ENCODE results near the gene FOXP3. TPM values are rescaled to one million over a fixed set of nuclear protein-coding genes. Genes with fewer than 3 reads are reported as not detected.
A peak's percentile ranks its signal among the peaks of the same experiment; 100 is the strongest.

FOXP3 gene
- total RNA-seq, 2 experiments from 2014 or later: 14.6 to 15.4 TPM

DNA sequence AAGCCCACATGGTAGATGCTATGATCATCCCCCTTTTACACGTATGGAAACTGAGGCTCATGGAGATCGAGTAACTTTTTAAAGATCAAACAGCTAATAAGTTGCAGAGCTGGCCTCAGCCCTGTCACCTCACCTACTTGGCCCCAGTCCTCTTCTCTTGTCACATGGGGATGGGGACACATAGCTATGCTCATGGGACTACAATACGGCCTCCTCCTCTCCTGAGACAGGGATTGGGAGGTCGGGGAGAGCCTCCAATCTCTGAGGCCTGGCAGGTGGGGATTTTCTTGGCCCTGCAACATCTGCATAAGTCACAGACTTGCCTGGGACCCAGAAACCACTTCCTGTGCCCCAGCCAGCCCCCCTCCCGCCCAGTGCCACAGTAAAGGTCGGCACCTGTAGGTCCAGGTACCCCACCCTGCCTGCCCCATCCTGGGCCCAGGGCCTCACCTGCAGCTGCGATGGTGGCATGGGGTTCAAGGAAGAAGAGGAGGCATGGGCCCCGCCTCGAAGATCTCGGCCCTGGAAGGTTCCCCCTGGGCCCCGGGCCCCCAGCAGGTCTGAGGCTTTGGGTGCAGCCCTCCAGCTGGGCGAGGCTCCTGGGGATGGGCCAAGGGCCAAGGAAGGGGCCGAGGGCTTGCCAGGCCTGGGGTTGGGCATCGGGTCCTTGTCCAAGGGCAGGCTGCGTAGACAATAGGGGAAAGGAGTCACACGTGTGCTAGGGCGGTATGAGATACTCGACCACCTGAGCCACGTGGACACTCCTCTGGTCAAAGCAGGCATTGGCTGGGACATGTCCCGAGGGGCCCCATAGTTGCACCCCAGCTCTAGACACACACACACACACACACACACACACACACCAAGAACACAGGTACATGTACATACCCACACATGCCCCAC is 6.4 kb downstream of the FOXP3 start:
- peak overlapping the region; percentile 39 for H3K27ac Mint-ChIP-seq
- DNase-seq: no peak
- H3K36me3 Mint-ChIP-seq (ENCODE audit: low read depth): peaks cover 6% of the 10 kb centered on the region
- H3K4me1 Mint-ChIP-seq (ENCODE audit: low read depth): peaks cover 35% of the 10 kb centered on the region
- no peaks in the 10 kb centered on the region for H3K27me3 Mint-ChIP-seq (ENCODE audit: low read depth)
- peak; percentile 43 for ATAC-seq
- H3K9me3 Mint-ChIP-seq (ENCODE audit: insufficient read depth): no peaks in the 10 kb centered on the region
- POLR2A ChIA-PET: interaction anchor here (1.7 to 1.9 kb wide), 2 partner anchors 10 to 11 kb away, joined by 7 to 10 read pairs; no protein-coding TSS in a partner anchor
- H3K4me3 Mint-ChIP-seq: no peak overlapping the region
- CTCF ChIA-PET: no interaction called here

DNA sequence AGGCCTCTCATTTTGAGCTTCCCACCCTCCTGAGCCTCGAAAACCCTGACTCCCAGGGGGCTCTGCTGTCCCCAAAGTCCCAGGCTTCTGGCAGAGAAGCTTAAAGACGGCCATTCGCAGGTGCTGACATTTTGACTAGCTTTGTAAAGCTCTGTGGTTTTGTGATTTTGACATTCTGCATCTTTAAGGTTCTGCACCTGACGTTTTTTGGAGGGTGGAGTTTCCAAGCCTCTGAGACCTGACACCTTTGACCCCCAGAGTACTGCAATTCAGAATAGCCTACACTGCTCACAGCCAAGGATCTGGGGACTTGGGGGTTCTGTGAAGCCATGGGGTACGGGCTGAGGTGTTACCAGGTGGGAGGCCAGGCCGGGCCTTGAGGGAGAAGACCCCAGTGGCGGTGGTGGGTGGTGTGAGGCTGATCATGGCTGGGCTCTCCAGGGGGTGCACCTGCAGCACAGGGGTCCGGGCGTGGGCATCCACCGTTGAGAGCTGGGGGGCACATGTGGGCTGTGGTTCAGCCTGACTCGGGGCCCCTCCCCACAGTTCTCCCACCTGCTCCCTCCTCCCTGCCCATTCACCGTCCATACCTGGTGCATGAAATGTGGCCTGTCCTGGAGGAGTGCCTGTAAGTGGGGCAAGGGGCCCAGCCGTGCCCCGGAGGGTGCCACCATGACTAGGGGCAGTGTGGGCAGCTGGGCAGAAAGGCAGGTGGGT is 7.3 kb downstream of the FOXP3 start:
- no peak overlapping the region for H3K4me3 Mint-ChIP-seq

DNA sequence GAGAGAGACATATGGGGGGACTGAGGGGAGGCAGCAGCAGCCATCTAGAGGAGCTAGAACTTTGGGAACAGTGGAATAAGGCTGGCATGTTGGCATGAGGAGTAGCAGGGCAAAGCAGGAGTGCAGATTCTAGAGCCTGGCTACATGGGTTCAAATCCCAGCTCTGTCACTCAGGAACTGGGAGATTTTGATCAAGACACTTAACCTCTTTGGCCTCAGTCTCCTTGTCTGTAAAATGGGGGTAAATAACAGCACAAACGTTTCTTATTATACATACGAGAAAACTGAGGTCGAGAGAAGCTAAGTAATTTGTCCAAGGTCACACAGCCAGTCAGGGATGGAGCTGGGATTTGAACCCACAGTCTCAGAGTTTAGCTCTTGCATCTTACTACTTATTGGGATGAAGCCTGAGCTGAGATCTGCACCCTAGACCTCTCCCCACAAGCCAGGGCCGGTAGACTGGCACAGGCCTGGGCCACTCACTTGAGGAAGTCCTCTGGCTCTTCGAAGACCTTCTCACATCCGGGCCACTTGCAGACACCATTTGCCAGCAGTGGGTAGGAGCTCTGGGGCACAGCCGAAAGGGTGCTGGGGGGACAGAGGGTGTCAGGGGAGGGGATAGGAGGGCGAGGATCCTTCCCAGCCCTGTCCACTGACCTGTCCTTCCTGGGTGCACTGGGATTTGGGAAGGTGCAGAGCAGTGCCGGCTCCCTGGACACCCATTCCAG is 8.1 kb downstream of the FOXP3 start:
- ChIA-PET POLR2A (interaction anchor here (1.9 kb wide), 1 partner anchor 12 kb away, joined by 7 read pairs; no protein-coding TSS in a partner anchor), CTCF (interaction anchor here (1.1 kb wide), 1 partner anchor 63 kb away, joined by 3 read pairs; no protein-coding TSS in a partner anchor)
- DNase-seq (no peak), ATAC-seq (no peak)
- Mint-ChIP-seq H3K27ac (peak overlapping the region; percentile 25), H3K4me3 (no peak overlapping the region), H3K9me3 (ENCODE audit: insufficient read depth) (no peaks in the 10 kb centered on the region), H3K27me3 (ENCODE audit: low read depth) (no peaks in the 10 kb centered on the region), H3K36me3 (ENCODE audit: low read depth) (peaks cover 9% of the 10 kb centered on the region), H3K4me1 (ENCODE audit: low read depth) (peaks cover 24% of the 10 kb centered on the region)

More for the DNA sequence above, 7.3 kb downstream of the FOXP3 start:
- ATAC-seq (no peak), DNase-seq (no peak)
- Mint-ChIP-seq H3K36me3 (ENCODE audit: low read depth) (peaks cover 11% of the 10 kb centered on the region), H3K9me3 (ENCODE audit: insufficient read depth) (no peaks in the 10 kb centered on the region), H3K4me1 (ENCODE audit: low read depth) (peaks cover 28% of the 10 kb centered on the region), H3K27ac (peak overlapping the region; percentile 39), H3K27me3 (ENCODE audit: low read depth) (no peaks in the 10 kb centered on the region)
- POLR2A ChIA-PET: interaction anchor here (1.9 kb wide), 1 partner anchor 11 kb away, joined by 7 read pairs; no protein-coding TSS in a partner anchor
- CTCF ChIA-PET: interaction anchor here (1.1 kb wide), 1 partner anchor 64 kb away, joined by 3 read pairs; no protein-coding TSS in a partner anchor

DNA sequence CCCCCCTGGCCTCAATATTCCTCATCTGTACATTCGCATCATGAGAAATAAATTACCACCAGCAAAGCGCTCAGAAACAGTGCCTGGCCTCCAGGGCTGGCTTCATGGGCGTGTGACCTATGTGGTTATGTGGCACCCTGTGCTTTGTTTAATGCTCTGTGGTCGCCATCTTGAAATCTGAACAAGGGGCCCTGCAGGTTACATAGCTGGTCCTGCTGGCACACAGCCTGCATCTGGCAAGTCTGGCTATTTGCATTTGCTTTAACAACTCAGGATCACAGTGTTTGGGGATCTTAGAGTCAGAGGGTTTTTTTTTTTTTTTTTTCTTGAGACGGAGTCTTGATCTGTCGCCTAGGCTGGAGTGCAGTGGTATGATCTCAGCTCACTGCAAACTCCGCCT is 9.9 kb downstream of the FOXP3 start:
- H3K4me1 Mint-ChIP-seq (ENCODE audit: low read depth): peaks cover 31% of the 10 kb centered on the region
- no peak for ATAC-seq
- DNase-seq: no peak
- no peak overlapping the region for H3K27ac Mint-ChIP-seq
- no peaks in the 10 kb centered on the region for H3K9me3 Mint-ChIP-seq (ENCODE audit: insufficient read depth)
- no peaks in the 10 kb centered on the region for H3K27me3 Mint-ChIP-seq (ENCODE audit: low read depth)
- ChIA-PET CTCF (no interaction called here), POLR2A (no interaction called here)
- H3K36me3 Mint-ChIP-seq (ENCODE audit: low read depth): peaks cover 18% of the 10 kb centered on the region
- no peak overlapping the region for H3K4me3 Mint-ChIP-seq

DNA sequence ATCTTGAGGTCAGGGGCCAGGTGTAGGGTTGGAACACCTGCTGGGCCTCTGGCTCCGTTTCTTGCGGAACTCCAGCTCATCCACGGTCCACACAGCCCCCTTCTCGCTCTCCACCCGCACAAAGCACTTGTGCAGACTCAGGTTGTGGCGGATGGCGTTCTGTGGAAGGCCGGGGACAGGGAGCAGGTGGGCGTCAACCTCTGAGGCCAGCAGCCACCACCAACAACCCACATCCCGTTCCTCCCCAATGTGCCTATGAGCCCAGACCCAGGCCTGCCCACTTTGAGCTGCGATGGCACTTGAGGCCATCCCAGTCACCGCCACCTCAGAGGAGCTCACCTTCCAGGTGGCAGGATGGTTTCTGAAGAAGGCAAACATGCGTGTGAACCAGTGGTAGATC is 13.2 kb downstream of the FOXP3 start:
- H3K27ac Mint-ChIP-seq: no peak overlapping the region
- H3K36me3 Mint-ChIP-seq (ENCODE audit: low read depth): peaks cover 26% of the 10 kb centered on the region
- POLR2A ChIA-PET: no interaction called here
- DNase-seq (no peak), ATAC-seq (no peak)
- no peak overlapping the region for H3K4me3 Mint-ChIP-seq
- H3K9me3 Mint-ChIP-seq (ENCODE audit: insufficient read depth): no peaks in the 10 kb centered on the region
- no peaks in the 10 kb centered on the region for H3K27me3 Mint-ChIP-seq (ENCODE audit: low read depth)
- CTCF ChIA-PET: no interaction called here
- peaks cover 14% of the 10 kb centered on the region for H3K4me1 Mint-ChIP-seq (ENCODE audit: low read depth)

DNA sequence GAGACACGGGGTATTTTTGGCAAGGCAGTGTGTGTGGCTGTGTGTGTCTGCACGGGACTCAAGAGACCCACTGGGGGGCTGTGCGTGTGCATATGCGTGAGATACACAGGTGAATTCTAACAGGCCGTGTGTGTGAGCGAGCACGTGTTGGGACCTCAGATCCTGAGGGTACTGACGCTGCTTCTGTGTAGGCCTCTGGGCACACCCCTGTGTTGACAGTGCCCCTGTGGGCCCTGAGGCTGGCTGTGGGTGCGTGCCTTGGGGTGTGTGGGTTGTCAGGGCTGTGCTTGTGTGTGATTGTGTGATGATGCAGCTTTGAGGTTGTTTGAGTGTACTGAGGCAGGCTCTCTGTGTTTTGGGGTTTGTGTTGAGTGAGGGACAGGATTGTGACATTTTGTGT is 13.9 kb downstream of the FOXP3 start:
- no peak for ATAC-seq
- ChIA-PET CTCF (no interaction called here), POLR2A (no interaction called here)
- no peak for DNase-seq
- Mint-ChIP-seq H3K4me3 (no peak overlapping the region), H3K27ac (peak overlapping the region; percentile 70), H3K4me1 (ENCODE audit: low read depth) (peaks cover 14% of the 10 kb centered on the region), H3K36me3 (ENCODE audit: low read depth) (peaks cover 26% of the 10 kb centered on the region), H3K9me3 (ENCODE audit: insufficient read depth) (no peaks in the 10 kb centered on the region), H3K27me3 (ENCODE audit: low read depth) (no peaks in the 10 kb centered on the region)

DNA sequence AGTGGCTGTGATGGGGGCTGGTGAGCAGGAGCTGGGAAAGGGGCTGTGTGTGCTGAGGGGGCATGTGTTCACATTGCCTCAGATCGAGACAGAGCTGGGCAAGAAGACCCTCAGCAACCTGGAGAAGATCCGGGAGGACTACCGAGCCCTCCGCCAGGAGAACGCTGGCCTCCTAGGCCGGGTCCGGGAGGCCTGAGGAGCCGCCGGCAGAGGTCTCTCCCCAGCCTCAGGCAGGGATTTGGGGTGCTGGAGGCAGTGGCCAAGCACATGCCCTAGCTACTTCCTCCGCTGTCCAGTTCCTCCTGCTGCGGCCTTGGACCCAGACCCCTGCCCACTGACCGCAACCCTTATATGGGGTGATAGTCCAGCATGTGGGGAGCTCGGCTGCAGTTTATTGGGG is 14.4 kb downstream of the FOXP3 start:
- ChIA-PET POLR2A (no interaction called here), CTCF (no interaction called here)
- H3K4me1 Mint-ChIP-seq (ENCODE audit: low read depth): peaks cover 14% of the 10 kb centered on the region
- no peaks in the 10 kb centered on the region for H3K9me3 Mint-ChIP-seq (ENCODE audit: insufficient read depth)
- H3K36me3 Mint-ChIP-seq (ENCODE audit: low read depth): peaks cover 26% of the 10 kb centered on the region
- DNase-seq (no peak), ATAC-seq (no peak)
- no peaks in the 10 kb centered on the region for H3K27me3 Mint-ChIP-seq (ENCODE audit: low read depth)
- peak overlapping the region; percentile 11 for H3K27ac Mint-ChIP-seq
- no peak overlapping the region for H3K4me3 Mint-ChIP-seq

DNA sequence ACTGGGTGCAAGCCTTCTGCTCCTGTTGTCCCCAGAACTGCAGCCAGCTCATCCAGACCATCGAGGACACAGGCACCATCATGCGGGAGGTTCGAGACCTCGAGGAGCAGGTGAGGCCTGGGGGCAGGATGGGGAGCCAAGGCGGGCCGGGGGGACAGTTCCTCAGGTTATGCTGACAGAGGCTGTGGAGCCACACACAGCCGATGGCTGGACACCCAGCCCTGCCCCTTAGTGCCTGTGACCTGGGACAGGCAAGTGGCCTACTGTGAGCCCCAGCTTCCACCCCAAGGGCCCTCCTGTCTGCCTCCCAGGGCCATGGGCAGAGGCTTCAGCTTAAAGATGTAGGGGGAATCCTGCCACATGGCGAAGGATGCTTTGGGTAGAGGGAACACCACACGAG is 14.9 kb downstream of the FOXP3 start:
- no peak for DNase-seq
- Mint-ChIP-seq H3K9me3 (ENCODE audit: insufficient read depth) (no peaks in the 10 kb centered on the region), H3K36me3 (ENCODE audit: low read depth) (peaks cover 28% of the 10 kb centered on the region), H3K27ac (peak overlapping the region; percentile 11), H3K27me3 (ENCODE audit: low read depth) (no peaks in the 10 kb centered on the region), H3K4me1 (ENCODE audit: low read depth) (peaks cover 14% of the 10 kb centered on the region), H3K4me3 (no peak overlapping the region)
- ChIA-PET POLR2A (interaction anchor here (0.6 to 1.4 kb wide), 3 partner anchors 9 to 83 kb away, joined by 3 to 4 read pairs (median 4); no protein-coding TSS in a partner anchor), CTCF (no interaction called here)
- ATAC-seq: no peak

DNA sequence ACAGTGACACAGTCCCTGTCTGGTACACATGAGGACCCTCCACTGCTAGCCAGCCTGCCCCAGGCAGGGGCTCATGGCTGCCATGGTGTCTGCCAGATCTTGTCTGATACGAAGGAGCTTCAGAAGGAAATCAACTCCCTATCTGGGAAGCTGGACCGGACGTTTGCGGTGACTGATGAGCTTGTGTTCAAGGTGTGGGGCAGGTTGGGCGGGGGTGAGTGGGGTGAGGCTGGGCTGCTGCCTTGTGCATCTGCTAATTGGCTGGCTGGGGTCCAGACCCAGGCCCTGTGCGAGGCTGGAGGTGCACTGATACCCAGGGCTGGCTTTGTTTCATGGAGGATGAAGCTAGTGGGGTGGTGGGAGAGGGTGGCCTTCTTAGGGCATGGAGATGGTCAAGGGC is 15.4 kb downstream of the FOXP3 start:
- ATAC-seq (no peak), DNase-seq (no peak)
- Mint-ChIP-seq H3K36me3 (ENCODE audit: low read depth) (peaks cover 31% of the 10 kb centered on the region), H3K27ac (no peak overlapping the region), H3K4me1 (ENCODE audit: low read depth) (peaks cover 14% of the 10 kb centered on the region), H3K27me3 (ENCODE audit: low read depth) (no peaks in the 10 kb centered on the region), H3K9me3 (ENCODE audit: insufficient read depth) (no peaks in the 10 kb centered on the region), H3K4me3 (no peak overlapping the region)
- POLR2A ChIA-PET: interaction anchor here (0.6 to 1.4 kb wide), 4 partner anchors 9 to 83 kb away, joined by 3 to 4 read pairs (median 4); partner anchors contain the start of gene PPP1R3F
- CTCF ChIA-PET: no interaction called here

DNA sequence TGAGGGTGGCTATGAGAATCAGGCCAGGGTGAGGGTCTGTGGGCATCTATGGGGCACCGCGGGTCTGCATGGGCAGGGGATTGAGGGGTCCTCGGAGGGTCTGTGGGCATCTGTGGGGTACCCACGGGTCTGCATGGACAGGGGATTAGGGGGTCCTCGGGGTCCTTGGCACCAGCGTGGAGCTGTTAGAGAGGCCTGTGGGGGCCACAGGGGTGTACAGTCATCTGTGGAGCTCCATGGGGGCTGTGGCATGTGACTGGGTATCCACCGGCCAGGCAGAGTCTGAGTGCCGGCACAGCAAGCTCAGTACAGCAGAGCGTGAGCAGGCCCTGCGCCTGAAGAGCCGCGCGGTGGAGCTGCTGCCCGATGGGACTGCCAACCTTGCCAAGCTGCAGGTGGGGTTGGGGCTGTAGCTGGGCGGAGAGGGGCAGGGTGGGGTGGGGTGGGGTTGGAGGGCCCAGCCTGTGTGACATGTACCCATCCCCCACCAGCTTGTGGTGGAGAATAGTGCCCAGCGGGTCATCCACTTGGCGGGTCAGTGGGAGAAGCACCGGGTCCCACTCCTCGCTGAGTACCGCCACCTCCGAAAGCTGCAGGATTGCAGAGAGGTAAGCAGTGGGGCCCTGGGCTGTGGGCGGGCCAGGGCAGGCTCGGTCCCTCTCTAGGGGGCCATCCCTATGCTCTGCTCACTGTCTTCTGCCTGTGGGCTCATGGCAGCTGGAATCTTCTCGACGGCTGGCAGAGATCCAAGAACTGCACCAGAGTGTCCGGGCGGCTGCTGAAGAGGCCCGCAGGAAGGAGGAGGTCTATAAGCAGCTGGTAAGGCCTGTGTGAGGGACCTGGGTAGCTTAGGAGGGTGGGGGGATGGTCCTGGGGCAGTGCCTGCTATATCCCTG is 16.3 kb downstream of the FOXP3 start:
- DNase-seq (no peak), ATAC-seq (no peak)
- Mint-ChIP-seq H3K36me3 (ENCODE audit: low read depth) (peaks cover 35% of the 10 kb centered on the region), H3K4me3 (no peak overlapping the region), H3K27me3 (ENCODE audit: low read depth) (no peaks in the 10 kb centered on the region), H3K27ac (no peak overlapping the region), H3K9me3 (ENCODE audit: insufficient read depth) (no peaks in the 10 kb centered on the region), H3K4me1 (ENCODE audit: low read depth) (peaks cover 14% of the 10 kb centered on the region)
- ChIA-PET POLR2A (interaction anchor here (1.3 to 1.4 kb wide), 2 partner anchors 8 to 21 kb away, joined by 4 read pairs; partner anchors contain the start of gene PPP1R3F), CTCF (no interaction called here)

DNA sequence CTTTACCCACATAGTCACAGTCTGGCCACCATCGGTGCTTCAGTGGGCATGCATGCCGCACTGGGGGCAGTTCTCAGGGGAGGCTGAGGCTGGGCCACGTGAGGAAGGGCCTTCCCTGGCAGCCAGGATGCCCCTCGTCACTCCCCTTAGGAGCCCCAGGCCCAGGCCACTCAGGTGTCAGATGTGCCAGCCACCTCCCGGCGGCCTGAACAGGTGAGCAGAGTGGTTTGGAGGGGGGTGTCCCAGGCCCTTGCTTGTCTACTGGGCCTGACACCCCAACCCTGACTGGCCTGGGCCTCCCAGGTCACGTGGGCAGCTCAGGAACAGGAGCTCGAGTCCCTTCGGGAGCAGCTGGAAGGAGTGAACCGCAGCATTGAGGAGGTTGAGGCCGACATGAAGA is 17.2 kb downstream of the FOXP3 start:
- CTCF ChIA-PET: no interaction called here
- DNase-seq: no peak
- Mint-ChIP-seq H3K27me3 (ENCODE audit: low read depth) (no peaks in the 10 kb centered on the region), H3K36me3 (ENCODE audit: low read depth) (peaks cover 31% of the 10 kb centered on the region), H3K27ac (no peak overlapping the region), H3K9me3 (ENCODE audit: insufficient read depth) (no peaks in the 10 kb centered on the region), H3K4me3 (no peak overlapping the region), H3K4me1 (ENCODE audit: low read depth) (peaks cover 14% of the 10 kb centered on the region)
- no peak for ATAC-seq
- POLR2A ChIA-PET: no interaction called here

Data from activated CD8-positive, alpha-beta T cell treated with anti-CD3 and anti-CD28 coated beads, Interleukin-2, amount 10 ng/mL, durations not matched to agents 7 days and 5 days (primary cell).